ENCODE measurements around the gene AFAP1.

DNA sequence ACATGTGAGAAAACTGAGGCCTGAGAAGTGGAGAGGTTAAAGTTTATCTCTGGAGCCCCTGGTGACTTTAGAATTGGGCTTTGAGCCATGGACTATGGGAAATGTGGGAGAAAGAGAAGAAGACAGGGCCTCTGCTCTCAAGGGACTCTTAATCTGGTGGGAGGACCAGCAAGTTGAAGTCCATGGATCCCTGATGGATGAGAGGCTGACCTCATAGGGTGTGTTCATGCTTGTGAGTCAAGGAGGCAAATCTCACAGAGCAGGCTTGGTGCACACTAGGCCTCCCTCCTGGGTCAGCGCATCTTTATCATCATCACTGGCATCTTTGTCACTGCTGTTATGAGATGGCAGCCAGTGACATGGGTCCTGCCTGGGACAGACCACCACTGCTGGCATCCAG lies 211.9 kb downstream of the AFAP1 start:
- no peak for TF ChIP-seq ZBTB7A (IDR thresholded peaks at IDR 0.05; ENCODE audit: low read depth)
- no peak for TF ChIP-seq CREB1 (IDR thresholded peaks at IDR 0.05; ENCODE audit: low read depth)
- TF ChIP-seq TAF1 (IDR thresholded peaks at IDR 0.05; ENCODE audit: low read depth): no peak
- no peak for TF ChIP-seq EP300 (IDR thresholded peaks at IDR 0.05; ENCODE audit: borderline replicate concordance)
- no peak for TF ChIP-seq FOXM1 (IDR thresholded peaks at IDR 0.05; ENCODE audit: borderline replicate concordance, low read depth)
- TF ChIP-seq, protein P1, sequence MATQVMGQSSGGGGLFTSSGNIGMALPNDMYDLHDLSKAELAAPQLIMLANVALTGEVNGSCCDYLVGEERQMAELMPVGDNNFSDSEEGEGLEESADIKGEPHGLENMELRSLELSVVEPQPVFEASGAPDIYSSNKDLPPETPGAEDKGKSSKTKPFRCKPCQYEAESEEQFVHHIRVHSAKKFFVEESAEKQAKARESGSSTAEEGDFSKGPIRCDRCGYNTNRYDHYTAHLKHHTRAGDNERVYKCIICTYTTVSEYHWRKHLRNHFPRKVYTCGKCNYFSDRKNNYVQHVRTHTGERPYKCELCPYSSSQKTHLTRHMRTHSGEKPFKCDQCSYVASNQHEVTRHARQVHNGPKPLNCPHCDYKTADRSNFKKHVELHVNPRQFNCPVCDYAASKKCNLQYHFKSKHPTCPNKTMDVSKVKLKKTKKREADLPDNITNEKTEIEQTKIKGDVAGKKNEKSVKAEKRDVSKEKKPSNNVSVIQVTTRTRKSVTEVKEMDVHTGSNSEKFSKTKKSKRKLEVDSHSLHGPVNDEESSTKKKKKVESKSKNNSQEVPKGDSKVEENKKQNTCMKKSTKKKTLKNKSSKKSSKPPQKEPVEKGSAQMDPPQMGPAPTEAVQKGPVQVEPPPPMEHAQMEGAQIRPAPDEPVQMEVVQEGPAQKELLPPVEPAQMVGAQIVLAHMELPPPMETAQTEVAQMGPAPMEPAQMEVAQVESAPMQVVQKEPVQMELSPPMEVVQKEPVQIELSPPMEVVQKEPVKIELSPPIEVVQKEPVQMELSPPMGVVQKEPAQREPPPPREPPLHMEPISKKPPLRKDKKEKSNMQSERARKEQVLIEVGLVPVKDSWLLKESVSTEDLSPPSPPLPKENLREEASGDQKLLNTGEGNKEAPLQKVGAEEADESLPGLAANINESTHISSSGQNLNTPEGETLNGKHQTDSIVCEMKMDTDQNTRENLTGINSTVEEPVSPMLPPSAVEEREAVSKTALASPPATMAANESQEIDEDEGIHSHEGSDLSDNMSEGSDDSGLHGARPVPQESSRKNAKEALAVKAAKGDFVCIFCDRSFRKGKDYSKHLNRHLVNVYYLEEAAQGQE (IDR thresholded peaks at IDR 0.05; ENCODE audit: low read depth): no peak
- no peak for TF ChIP-seq EGR1 (IDR thresholded peaks at IDR 0.05)
- TF ChIP-seq, protein P2, sequence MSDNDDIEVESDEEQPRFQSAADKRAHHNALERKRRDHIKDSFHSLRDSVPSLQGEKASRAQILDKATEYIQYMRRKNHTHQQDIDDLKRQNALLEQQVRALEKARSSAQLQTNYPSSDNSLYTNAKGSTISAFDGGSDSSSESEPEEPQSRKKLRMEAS (IDR thresholded peaks at IDR 0.05): no peak
- TF ChIP-seq NFIC (IDR thresholded peaks at IDR 0.05): no peak
- TF ChIP-seq CEBPB (IDR thresholded peaks at IDR 0.05): no peak
- no peak for TF ChIP-seq RAD21 (IDR thresholded peaks at IDR 0.05; ENCODE audit: low read depth)
- TF ChIP-seq TEAD4 (IDR thresholded peaks at IDR 0.05): no peak
- no peak for TF ChIP-seq YY1 (IDR thresholded peaks at IDR 0.05; ENCODE audit: low read depth)
